Activated T-cell treated with anti-CD3 and anti-CD28 coated beads, Interleukin-2, amount 50 U/mL, for 1 hour (primary cell): ENCODE results near the gene EXD3.

Experiments
- DNase-seq: peaks from one replicate; pipeline ENCODE4 v3.0.0-alpha.2; 2020

The EXD3 gene

GRCh38 chr9:137303151-137303892, 119.6 kb downstream of the EXD3 start:
- DNase-seq, result peak; percentile 27

DNA sequence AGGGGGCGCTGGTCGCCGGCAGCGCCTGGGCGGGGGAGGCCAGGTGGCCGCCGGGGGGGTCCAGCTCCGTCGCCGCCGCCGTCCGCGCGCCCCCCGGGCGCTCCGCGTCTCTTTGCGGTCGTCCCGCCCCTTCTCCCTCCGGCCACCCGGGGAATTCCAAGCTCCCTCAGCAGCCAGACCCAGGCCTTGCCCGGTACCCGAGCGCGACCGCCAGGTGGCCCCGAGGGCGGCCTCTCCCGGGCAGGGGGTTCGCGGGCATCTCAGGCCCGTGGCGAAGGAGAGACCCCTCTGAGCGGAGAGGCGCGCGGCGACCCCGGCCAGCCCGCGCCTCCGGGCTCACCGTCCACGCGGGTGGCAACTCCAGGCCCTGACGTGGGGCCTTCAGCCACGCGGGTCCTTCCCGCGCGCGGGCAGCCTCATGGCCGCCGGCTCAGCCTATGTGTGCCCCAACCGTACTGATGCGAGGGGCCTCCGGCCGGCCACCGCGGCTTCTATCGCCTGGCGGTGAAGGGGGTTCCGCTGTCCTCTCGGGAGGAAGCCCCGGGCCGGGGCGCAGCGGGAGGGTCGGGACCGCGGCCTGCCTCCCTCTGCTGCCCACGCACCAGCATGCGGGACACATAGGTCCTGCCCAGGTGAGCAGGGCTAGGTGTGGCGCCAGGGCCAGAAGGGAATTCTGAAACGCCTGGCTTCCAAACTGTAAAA, 120.4 kb downstream of the EXD3 start:
- DNase-seq, result no peak

DNA sequence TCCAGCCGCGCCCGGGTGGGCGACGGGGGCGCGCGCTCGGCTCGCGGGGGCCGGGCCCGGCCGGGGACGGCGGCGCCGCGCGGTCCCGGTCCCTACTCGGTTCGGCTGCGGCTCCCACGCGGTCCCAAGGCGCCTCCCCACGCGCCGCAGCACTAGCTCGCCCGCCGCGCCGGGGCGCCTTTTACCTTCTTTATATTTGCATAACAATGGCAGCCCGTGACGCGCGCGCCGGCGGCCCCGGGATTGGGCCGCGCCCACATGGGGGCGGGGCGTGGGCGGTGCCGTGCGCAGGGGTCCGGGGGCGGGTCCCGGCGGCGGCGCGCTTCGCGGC, 120.9 kb downstream of the EXD3 start, which contains the start of gene NRARP:
Gene NRARP, minus strand, starts transcription at position 154 of the 331 bp plus-strand sequence. CDS start 343 bp downstream, outside the sequence.
- peak; percentile 96 for DNase-seq

DNA sequence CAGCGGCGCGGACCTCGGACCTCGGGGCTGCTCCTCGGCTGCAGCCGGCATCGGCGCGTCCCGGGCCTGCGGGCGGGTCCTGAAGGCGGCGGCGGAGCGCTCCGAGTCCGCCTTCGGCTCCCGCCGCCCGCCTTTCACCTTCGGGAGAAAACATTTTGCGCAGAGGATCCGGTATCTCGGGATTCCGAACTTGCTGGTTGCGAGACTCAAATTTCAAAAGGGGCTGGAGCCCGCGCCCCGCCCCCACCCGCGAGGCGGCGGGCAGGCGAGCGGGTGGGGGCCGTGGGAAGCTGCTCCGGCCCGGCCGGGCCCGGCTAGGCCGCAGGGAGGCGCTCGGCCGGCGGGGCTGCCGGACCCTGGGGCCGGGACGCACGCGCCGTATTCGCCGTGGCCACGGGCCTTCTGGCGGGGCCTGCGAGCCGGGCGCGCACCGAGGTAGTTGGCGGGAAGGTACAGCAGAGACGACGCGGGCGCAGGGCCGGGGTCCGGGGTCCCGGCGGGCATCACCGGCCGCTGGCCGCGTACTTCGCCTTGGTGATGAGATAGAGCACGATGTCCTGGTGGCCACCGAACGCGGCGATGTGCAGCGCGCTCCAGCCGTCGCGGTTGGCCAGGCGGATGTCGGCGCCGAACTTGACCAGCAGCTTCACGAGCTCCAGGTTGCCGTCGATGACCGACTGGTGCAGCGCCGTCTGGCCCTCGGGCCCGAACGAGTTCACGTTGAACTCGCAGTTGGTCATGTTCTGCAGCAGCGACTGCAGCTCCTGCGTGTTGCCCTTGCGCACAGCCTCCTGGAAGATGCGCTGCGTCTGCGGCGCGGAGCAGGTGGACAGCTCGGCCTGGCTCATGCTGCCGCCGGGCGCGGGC, 121.6 kb downstream of the EXD3 start:
- DNase-seq, result peak; percentile 49

DNA sequence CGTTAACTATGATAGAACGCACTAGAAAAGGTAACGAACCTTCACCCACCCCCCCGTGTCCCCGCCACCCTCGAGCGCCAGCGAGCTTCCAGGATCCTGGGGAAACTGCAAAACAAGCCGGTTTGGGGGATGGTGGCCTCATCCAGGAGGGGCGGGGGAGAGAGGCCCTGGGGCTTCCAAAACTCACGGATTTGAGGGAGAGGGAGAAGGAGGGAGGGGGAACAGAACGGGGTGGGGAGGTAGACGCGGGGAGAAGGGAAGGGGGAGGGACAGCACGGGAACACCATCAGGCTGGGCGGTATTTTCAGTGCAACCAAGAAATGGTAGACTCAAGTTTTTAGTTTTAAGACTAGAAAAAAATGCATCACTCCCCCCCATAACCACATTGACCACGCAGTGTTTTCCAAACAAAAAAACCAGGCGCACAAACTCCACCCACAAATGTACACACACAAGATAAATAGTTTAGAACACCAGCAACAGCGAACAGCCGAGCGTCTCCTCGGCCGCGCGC, 122.3 kb downstream of the EXD3 start:
- DNase-seq, result no peak

GRCh38 chr9:137299938-137300337, 123.0 kb downstream of the EXD3 start:
- DNase-seq, result no peak

DNA sequence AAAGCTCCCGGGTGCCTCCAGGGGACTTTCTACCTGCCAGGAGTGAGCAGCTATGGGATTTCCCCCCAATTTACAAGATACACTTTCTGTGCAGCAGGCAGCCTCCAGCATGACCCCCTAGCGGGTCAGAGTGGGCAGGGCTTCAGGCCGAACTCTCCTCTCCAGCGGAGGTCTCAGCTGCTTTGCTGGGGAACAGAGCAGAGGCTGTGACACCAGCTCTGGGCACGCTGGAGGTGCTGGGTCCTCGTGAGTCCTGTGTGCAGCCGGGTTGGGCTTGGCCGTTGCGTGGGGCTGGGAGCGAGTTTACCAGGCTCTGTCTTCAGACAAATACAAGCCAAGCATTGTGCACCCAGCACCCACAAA, 123.8 kb downstream of the EXD3 start:
- no peak for DNase-seq

GRCh38 chr9:137298401-137299202, 124.4 kb downstream of the EXD3 start:
- no peak for DNase-seq

GRCh38 chr9:137297966-137298365, 125.0 kb downstream of the EXD3 start:
- no peak for DNase-seq

DNA sequence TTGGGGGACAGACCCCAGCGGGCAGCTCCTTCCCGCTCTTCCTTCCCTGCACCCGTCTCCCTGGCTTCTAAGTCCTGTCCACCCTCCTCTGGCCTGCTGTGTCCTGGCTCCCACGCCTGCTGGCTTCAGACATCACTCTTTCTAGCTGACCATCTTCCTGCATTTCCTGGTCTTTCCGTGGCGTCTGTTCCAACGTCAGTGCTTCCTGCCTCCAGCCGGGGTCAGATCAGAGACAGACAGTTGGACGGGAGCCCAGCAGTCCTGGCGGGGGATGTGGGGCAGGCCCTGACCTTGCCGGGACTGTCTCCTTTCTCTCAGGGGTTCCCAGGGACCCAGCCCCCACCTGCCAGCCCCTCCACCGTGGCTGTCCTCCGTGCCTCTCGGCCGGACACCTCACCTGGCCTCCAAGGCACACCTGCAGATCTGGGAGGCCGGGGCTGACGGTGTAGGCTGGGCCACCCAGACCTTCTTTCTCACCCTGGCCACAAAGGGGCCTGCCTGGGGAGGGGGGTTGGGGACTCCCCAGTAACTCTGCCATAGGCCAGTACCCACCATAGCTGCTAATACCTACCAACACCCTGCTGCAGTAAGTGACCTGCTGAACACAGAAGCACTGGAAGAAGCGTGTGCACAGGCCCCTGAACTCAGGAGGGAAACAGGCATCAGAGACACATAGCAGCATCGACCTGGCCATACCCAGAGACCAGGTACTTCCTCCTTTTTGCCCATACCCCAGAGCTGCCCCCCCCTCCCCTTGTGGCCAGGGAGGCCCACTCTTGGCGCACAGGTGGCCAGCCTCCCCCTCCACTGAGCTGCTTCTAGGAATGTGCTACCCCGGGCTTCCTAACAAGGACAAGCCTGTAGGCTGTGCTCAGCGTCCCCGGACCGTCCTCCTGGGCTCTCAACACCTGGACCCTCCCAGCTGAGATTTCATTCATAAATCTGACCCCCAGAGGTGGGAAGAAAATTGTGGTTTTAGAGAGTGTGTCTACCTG, 126.0 kb downstream of the EXD3 start:
- DNase-seq, result no peak

DNA sequence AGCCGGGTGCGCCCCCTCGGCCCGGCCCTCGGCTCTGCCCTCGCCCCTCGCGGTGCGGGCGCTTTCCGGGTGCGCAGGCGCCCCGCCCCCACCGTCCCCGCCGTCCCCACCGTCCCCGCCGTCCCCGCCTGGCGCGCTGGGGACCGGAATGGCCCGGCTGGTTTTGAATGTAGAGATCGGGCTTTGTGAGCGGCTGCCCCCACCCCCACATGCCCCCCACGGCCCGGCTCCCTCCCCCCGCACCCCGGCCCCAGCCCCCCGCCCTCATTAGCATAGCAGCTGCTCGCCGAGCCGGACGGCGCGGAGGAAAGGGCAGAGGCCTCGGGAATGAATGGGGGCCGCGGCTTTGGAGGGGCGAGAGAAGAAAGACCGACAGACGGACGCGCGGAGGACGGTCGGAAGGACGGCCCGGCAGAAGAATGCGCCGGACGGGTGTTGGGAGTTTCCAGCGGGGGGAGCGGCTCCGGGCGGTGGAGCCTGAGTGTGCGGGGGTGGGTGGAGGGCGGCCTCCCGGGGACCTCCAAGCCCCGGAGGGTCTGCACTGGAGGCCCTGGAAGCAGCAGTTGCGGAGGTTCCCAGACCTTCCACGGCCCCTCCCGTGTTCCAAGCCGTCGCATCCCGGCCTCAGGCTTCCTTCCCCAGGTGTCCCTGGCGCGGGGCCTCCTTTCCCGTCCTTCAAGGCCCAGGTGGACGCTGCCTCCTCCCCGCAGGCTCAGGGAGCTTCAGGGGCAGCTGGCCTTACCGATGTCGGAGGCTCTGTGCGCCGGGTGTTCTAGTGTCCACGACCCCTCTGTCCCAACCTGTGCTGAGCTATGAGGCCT, 126.9 kb downstream of the EXD3 start:
- DNase-seq, result no peak

GRCh38 chr9:137295238-137295811, 127.6 kb downstream of the EXD3 start:
- peak; percentile 72 for DNase-seq

- no peak for DNase-seq
Measured at GRCh38 chr9:137294681-137295237, 128.2 kb downstream of the EXD3 start.

GRCh38 chr9:137294091-137294680, 128.8 kb downstream of the EXD3 start:
- no peak for DNase-seq

- no peak for DNase-seq
Measured at GRCh38 chr9:137293482-137294090, 129.4 kb downstream of the EXD3 start.

GRCh38 chr9:137293094-137293481, 129.9 kb downstream of the EXD3 start:
- DNase-seq, result no peak

DNA sequence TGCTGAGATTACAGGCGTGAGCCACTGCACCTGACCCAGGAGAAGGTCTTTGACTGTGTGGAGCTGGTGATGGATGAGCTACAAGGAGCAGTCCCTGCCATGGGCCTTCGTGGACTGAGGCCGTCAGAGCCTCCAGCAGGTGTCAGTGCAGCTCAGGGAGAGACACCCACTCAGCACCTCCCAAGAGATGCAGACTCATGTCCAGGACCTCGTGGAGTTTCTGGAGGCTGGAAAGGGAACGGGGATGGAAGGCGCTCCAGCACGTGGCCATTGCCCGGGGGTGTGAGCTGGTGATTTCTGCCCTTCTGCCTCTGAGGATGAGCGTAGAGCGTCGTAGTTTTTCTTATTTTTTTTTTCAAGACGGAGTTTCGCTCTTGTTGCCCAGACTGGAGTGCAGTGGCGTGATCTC, 136.0 kb downstream of the EXD3 start:
- no peak for DNase-seq

DNA sequence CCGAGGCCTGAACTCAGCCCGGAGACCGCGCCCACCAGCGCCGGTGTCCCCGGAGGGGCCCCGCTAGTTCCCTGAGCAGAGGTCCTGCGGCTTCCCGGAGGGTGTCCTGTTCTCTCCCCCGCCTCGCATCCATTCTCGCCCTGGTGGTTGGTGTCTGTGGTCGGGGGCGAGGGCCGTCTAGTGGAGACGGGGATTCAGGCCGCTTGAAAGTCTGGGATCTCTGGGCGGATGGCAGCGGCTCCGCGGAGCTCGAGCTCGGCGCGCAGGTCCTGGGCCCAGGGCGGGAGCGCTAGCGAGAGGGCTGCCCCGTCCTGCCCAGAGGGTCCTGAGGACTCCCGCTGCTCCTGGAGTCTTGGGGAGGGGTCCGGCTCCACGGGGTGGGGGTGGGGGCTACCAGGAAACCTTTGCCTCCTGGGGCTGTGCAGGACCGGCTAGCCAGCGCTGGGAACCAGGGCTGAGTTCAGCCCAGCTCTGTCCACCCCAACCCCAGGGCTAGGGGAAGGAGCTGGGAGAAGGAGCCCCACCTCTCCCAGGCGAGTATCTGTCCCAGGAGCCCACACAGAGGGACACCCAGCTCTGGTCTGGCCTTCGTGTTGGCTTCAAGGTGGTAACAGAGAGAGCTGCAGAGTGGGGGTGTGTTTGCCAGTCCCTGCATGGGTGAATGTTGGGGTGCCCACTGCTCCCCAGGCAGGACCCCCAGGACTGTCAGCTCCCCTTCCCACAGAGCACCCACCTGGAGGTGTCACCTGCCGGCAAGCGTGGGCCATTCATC, 141.4 kb downstream of the EXD3 start:
- no peak for DNase-seq
